NCI-H128 (cell line): ENCODE results near the gene NPEPPS.
"Not testable (repeated sequence)": the region's sequence is repeated elsewhere in the genome, so short reads cannot be mapped to it uniquely, and the experiment has no call there.

Experiments
- DNase-seq: peaks from one replicate; lab custom pipeline; 2025; ENCODE audit not compliant: unreplicated experiment; lab: John Stamatoyannopoulos, UW

NPEPPS gene

GRCh38 chr17:47561698-47562405 is 30.9 kb downstream of the NPEPPS start:
- DNase-seq = not testable (repeated sequence)

GRCh38 chr17:47562406-47562705 is 31.4 kb downstream of the NPEPPS start:
- DNase-seq = not testable (repeated sequence)

GRCh38 chr17:47567261-47567660 is 36.4 kb downstream of the NPEPPS start:
- DNase-seq = not testable (repeated sequence)

GRCh38 chr17:47572561-47572960 is 41.7 kb downstream of the NPEPPS start:
- DNase-seq = not testable (repeated sequence)

GRCh38 chr17:47582416-47582815 is 51.5 kb downstream of the NPEPPS start:
- DNase-seq = not testable (repeated sequence)

GRCh38 chr17:47586378-47587055 is 55.6 kb downstream of the NPEPPS start:
- not testable (repeated sequence) for DNase-seq

- not testable (repeated sequence) for DNase-seq
Measured at GRCh38 chr17:47593522-47593921, 62.6 kb downstream of the NPEPPS start.

GRCh38 chr17:47603830-47604597 is 73.1 kb downstream of the NPEPPS start:
- no peak for DNase-seq

GRCh38 chr17:47604598-47604927 is 73.7 kb downstream of the NPEPPS start:
- no peak for DNase-seq

- no peak for DNase-seq
Measured at GRCh38 chr17:47605011-47605410, 74.1 kb downstream of the NPEPPS start.

- DNase-seq = no peak
Measured at GRCh38 chr17:47607481-47607880, 76.6 kb downstream of the NPEPPS start.

GRCh38 chr17:47611372-47612350 is 80.8 kb downstream of the NPEPPS start:
- no peak for DNase-seq

GRCh38 chr17:47615766-47616424 is 85.0 kb downstream of the NPEPPS start:
- peak; percentile 2 for DNase-seq

- no peak for DNase-seq
Measured at GRCh38 chr17:47618410-47618809, 87.5 kb downstream of the NPEPPS start.

- no peak for DNase-seq
Measured at GRCh38 chr17:47620503-47621245, 89.8 kb downstream of the NPEPPS start.

- DNase-seq = no peak
Measured at GRCh38 chr17:47621293-47622179, 90.6 kb downstream of the NPEPPS start.

GRCh38 chr17:47622180-47622549 is 91.3 kb downstream of the NPEPPS start:
- no peak for DNase-seq

- no peak for DNase-seq
Measured at GRCh38 chr17:47624727-47625068, 93.8 kb downstream of the NPEPPS start.

- DNase-seq = no peak
Measured at GRCh38 chr17:47628014-47628566, 97.2 kb downstream of the NPEPPS start.
